ENCODE measurements around the gene CRLF1.

Gene CRLF1

DNA sequence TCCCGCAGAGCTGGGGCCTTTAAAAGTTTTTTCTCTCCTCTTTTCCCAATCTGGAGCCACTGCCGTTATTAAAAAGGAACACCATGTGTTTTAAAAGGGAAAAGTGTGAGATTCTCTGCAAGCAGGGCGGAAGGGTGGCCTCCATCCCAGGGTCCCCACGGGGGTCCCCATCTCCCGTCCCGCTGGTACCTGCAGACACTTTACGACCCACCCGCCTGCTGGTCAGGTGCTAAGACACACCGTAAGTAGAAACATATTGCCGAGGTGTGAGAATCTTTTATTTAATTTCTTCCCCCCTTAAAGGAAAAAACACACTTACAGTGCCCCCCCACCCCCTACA lies 1.8 kb downstream of the CRLF1 start:
- TF ChIP-seq POLR2AphosphoS5 (IDR thresholded peaks at IDR 0.05; ENCODE audit: low read depth, low read length) (no peak), TAF1 (IDR thresholded peaks at IDR 0.05; ENCODE audit: borderline replicate concordance, insufficient read depth, low read length) (no peak), REST (IDR thresholded peaks at IDR 0.05; ENCODE audit: insufficient read depth in 1 of 2, low read depth in 2 of 2, low read length in 2 of 2) (no peak), SIN3A (IDR thresholded peaks at IDR 0.05; ENCODE audit: borderline replicate concordance, insufficient read depth, low read length) (no peak), FOXP2 (optimal IDR thresholded peaks at IDR 0.05; ENCODE audit: borderline replicate concordance, extremely low read depth, extremely low read length, insufficient read depth) (no peak)

GRCh38 chr19:18603958-18604819 lies 2.4 kb downstream of the CRLF1 start:
- TF ChIP-seq REST (IDR thresholded peaks at IDR 0.05; ENCODE audit: insufficient read depth in 1 of 2, low read depth in 2 of 2, low read length in 2 of 2) (no peak), POLR2AphosphoS5 (IDR thresholded peaks at IDR 0.05; ENCODE audit: low read depth, low read length) (no peak), FOXP2 (optimal IDR thresholded peaks at IDR 0.05; ENCODE audit: borderline replicate concordance, extremely low read depth, extremely low read length, insufficient read depth) (no peak), TAF1 (IDR thresholded peaks at IDR 0.05; ENCODE audit: borderline replicate concordance, insufficient read depth, low read length) (no peak), SIN3A (IDR thresholded peaks at IDR 0.05; ENCODE audit: borderline replicate concordance, insufficient read depth, low read length) (no peak)

DNA sequence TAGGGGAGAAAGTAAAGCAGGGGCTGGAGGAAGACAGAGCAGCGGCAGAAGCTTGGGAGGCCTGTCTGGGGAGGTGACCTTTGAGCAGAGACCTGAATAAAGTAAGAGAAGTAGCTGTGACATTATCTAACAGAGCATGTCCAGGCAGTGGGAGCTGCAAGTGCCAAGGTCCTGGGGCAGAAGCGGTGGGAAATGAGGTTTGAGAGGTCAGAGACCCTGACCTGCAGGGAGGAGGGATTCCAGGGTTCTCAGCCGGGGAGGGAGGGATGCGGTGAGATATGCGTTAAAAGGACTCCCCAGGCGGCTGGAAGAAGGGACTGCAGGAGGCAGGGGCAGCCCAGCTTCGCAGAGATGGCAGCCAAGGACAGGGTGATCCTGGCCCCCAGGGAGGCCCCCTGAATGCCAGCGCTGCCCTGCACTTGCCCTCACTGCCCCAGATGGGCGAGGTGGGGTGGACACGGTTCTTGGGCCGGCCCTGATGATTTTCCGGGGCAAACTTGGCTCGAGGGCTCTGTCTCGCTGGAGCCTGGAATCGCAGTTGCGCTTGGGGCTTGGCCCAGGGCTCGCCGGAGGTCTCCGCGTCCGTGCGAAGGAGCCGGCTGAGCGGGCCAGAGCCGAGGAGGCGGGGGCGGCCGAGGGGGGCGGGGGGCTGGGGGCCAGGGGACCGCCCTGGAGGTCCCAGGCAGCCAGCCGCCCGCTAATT lies 3.2 kb downstream of the CRLF1 start:
- TF ChIP-seq FOXP2 (optimal IDR thresholded peaks at IDR 0.05; ENCODE audit: borderline replicate concordance, extremely low read depth, extremely low read length, insufficient read depth) (no peak), SIN3A (IDR thresholded peaks at IDR 0.05; ENCODE audit: borderline replicate concordance, insufficient read depth, low read length) (no peak), TAF1 (IDR thresholded peaks at IDR 0.05; ENCODE audit: borderline replicate concordance, insufficient read depth, low read length) (no peak), POLR2AphosphoS5 (IDR thresholded peaks at IDR 0.05; ENCODE audit: low read depth, low read length) (no peak), REST (IDR thresholded peaks at IDR 0.05; ENCODE audit: insufficient read depth in 1 of 2, low read depth in 2 of 2, low read length in 2 of 2) (no peak)

DNA sequence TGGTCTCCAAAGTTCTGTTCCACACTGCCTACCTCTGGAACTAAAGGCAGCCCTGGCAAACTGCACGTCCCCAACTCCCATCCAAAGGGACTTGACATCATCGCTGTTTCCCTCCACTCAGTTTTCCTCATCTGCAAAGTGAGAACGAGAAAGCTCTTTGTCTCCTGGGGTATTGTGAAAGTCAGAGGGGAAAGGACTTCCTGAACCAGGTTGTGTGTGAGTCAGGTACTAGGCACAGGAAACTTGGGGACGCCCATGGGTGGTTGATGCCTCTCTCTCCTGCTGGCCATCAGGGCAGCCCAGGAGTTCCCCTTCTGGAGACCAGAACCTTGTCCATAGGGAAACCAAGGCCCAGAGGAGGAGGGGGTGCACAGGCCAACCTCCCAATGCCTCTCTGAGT lies 4.7 kb downstream of the CRLF1 start:
- TF ChIP-seq POLR2AphosphoS5 (IDR thresholded peaks at IDR 0.05; ENCODE audit: low read depth, low read length) (no peak), TAF1 (IDR thresholded peaks at IDR 0.05; ENCODE audit: borderline replicate concordance, insufficient read depth, low read length) (no peak), SIN3A (IDR thresholded peaks at IDR 0.05; ENCODE audit: borderline replicate concordance, insufficient read depth, low read length) (no peak), REST (IDR thresholded peaks at IDR 0.05; ENCODE audit: insufficient read depth in 1 of 2, low read depth in 2 of 2, low read length in 2 of 2) (no peak), FOXP2 (optimal IDR thresholded peaks at IDR 0.05; ENCODE audit: borderline replicate concordance, extremely low read depth, extremely low read length, insufficient read depth) (no peak)

All from PFSK-1 (cell line).